ENCODE data around the gene STX7.

The STX7 gene

DNA sequence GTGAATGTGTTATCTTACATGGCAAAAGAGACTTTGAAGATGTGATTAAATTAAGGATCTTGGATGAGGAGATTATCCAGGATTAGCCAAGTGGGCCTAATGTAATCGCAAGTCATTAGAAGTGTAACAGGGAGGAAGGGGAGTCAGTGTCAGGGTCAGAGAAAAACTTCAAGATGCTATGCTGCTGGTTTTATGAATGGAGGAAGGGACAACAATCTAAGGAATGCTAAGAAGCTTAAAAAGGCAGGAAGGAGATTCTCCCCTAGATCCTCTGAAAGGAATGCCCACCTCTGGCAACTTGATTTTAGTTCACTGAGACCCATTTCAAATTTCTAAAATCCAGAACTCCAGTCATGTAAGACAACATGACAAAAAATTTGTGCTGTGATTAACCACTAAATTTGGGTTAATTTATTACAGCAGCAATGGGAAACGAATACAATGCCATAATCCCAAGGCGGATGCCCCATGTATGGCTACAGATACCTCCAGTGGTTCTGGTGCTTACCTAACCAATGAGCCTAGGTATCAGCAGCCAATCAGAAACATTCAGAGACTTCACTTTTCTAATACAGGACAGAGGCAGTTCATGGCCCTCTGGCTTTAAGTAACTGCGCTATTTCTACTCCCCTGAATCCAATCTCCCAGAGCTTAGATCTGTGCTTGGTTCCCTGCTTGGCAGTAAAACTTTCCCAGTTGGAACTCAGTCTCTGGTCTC, 36.0 kb upstream of the STX7 start:
- no CpG with 5 or more reads among the region's 4 CpGs for WGBS (ENCODE audit: extremely low coverage, insufficient coverage, insufficient read length)
- no peaks in the 10 kb centered on the region for H3K79me2 ChIP-seq (ENCODE audit: control insufficient read depth, insufficient read depth, low read length, poor library complexity)
- no peak overlapping the region for H2BK5ac ChIP-seq (ENCODE audit: low read depth, low read length, poor library complexity)
- H3K4me1 ChIP-seq (ENCODE audit: control insufficient read depth in 1 of 2, insufficient read depth in 2 of 2, low read length in 2 of 2), result no peaks in the 10 kb centered on the region
- no peak overlapping the region for H3K27ac ChIP-seq (ENCODE audit: low read depth, low read length)
- H3K9ac ChIP-seq (ENCODE audit: low read length), result no peak overlapping the region
- no peak overlapping the region for H3K23ac ChIP-seq (ENCODE audit: low read length)
- no peak overlapping the region for H3K4me2 ChIP-seq (ENCODE audit: low read length)
- no peak for DNase-seq
- no peak overlapping the region for H2AK5ac ChIP-seq (ENCODE audit: low read length)
- no peak overlapping the region for H2BK120ac ChIP-seq (ENCODE audit: insufficient read depth, low read length, poor library complexity)
- H3K4me3 ChIP-seq (ENCODE audit: low read depth, low read length), result no peak overlapping the region
- H3K9me3 ChIP-seq (ENCODE audit: insufficient read depth, low read depth, low read length), result no peaks in the 10 kb centered on the region
- no peak overlapping the region for H3K14ac ChIP-seq (ENCODE audit: low read length)
- H3K4ac ChIP-seq (ENCODE audit: low read depth, low read length), result no peak overlapping the region
- no peaks in the 10 kb centered on the region for H3K27me3 ChIP-seq (ENCODE audit: insufficient read depth, low read length)
- H3K18ac ChIP-seq (ENCODE audit: low read length), result no peak overlapping the region
- no peaks in the 10 kb centered on the region for H3K36me3 ChIP-seq (ENCODE audit: control insufficient read depth in 1 of 2, insufficient read depth in 2 of 2, low read length in 2 of 2)
- no peak overlapping the region for H2BK12ac ChIP-seq (ENCODE audit: low read length)
- H4K91ac ChIP-seq (ENCODE audit: low read depth, low read length), result no peak overlapping the region
- H4K12ac ChIP-seq (ENCODE audit: low read depth, low read length), result no peak overlapping the region
- no peak overlapping the region for H2AFZ ChIP-seq (ENCODE audit: insufficient read depth, low read length, poor library complexity)
- no peaks in the 10 kb centered on the region for H3K79me1 ChIP-seq (ENCODE audit: low read length)
- H4K8ac ChIP-seq (ENCODE audit: low read depth, low read length), result no peak overlapping the region

DNA sequence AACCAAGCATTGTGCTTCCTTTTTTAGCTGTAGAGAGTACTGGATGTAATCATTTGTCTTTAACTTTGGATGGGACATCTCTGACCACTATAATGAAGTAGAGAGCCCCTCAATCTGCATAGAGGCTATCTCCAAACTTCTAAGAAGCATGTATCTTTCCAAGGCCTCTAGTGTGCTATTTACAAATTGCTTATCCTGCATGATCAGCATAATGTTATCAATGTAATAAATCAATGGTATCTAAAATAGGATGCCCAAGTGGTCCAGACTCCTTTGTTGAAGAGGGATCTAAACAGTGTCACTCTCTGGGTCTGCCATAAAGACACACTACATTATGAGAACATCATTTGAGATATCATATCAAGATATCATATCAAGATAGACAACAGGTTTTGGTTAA, 31.9 kb upstream of the STX7 start:
- Histone ChIP-seq H2BK120ac (ENCODE audit: insufficient read depth, low read length, poor library complexity) (no peak overlapping the region), H3K4me2 (ENCODE audit: low read length) (no peak overlapping the region), H2AFZ (ENCODE audit: insufficient read depth, low read length, poor library complexity) (no peak overlapping the region), H3K27me3 (ENCODE audit: insufficient read depth, low read length) (no peaks in the 10 kb centered on the region), H2BK12ac (ENCODE audit: low read length) (no peak overlapping the region), H2BK5ac (ENCODE audit: low read depth, low read length, poor library complexity) (no peak overlapping the region), H3K36me3 (ENCODE audit: control insufficient read depth in 1 of 2, insufficient read depth in 2 of 2, low read length in 2 of 2) (no peaks in the 10 kb centered on the region), H3K9ac (ENCODE audit: low read length) (no peak overlapping the region), H3K9me3 (ENCODE audit: insufficient read depth, low read depth, low read length) (no peaks in the 10 kb centered on the region), H4K12ac (ENCODE audit: low read depth, low read length) (no peak overlapping the region), H3K4me3 (ENCODE audit: low read depth, low read length) (no peak overlapping the region), H3K79me1 (ENCODE audit: low read length) (no peaks in the 10 kb centered on the region), H3K4me1 (ENCODE audit: control insufficient read depth in 1 of 2, insufficient read depth in 2 of 2, low read length in 2 of 2) (no peaks in the 10 kb centered on the region), H3K14ac (ENCODE audit: low read length) (no peak overlapping the region), H3K4ac (ENCODE audit: low read depth, low read length) (no peak overlapping the region), H3K18ac (ENCODE audit: low read length) (no peak overlapping the region), H4K8ac (ENCODE audit: low read depth, low read length) (no peak overlapping the region), H3K79me2 (ENCODE audit: control insufficient read depth, insufficient read depth, low read length, poor library complexity) (no peaks in the 10 kb centered on the region), H4K91ac (ENCODE audit: low read depth, low read length) (no peak overlapping the region), H2AK5ac (ENCODE audit: low read length) (no peak overlapping the region), H3K27ac (ENCODE audit: low read depth, low read length) (no peak overlapping the region), H3K23ac (ENCODE audit: low read length) (no peak overlapping the region)
- no peak for DNase-seq

DNA sequence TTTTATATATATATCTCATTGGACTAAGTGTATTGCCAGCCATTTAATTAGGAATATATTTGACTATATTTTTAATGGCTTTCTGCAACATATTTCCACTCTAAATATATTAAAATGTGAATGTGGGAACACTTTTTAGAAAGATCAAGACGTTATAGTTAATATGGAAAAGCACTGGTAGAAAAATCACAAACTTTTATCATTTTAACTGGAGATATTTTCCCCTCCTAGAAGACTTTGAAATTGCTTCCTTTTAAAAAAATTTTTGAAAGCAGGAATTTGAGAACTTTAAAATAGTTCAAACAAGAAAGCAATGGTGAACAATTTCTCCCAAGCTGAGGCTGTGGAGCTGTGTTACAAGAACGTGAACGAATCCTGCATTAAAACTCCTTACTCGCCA, 25.1 kb upstream of the STX7 start, which contains the start of gene TAAR9:
Gene TAAR9 (plus strand): TSS at position 301 of the 400 bp plus-strand sequence. CDS start 13 bp downstream, at position 314.
- H3K4me2 ChIP-seq (ENCODE audit: low read length), result no peak within 1 kb of the TSS
- H3K14ac ChIP-seq (ENCODE audit: low read length), result no peak within 1 kb of the TSS
- no peak within 1 kb of the TSS for H2AFZ ChIP-seq (ENCODE audit: insufficient read depth, low read length, poor library complexity)
- no peaks in the 10 kb centered on the region for H3K4me1 ChIP-seq (ENCODE audit: control insufficient read depth in 1 of 2, insufficient read depth in 2 of 2, low read length in 2 of 2)
- H2BK120ac ChIP-seq (ENCODE audit: insufficient read depth, low read length, poor library complexity), result no peak within 1 kb of the TSS
- H4K12ac ChIP-seq (ENCODE audit: low read depth, low read length), result no peak within 1 kb of the TSS
- no peak within 1 kb of the TSS for H3K18ac ChIP-seq (ENCODE audit: low read length)
- H3K79me2 ChIP-seq (ENCODE audit: control insufficient read depth, insufficient read depth, low read length, poor library complexity), result no peaks in the 10 kb centered on the region
- H3K4ac ChIP-seq (ENCODE audit: low read depth, low read length), result no peak within 1 kb of the TSS
- no peak within 1 kb of the TSS for H3K23ac ChIP-seq (ENCODE audit: low read length)
- no peaks in the 10 kb centered on the region for H3K79me1 ChIP-seq (ENCODE audit: low read length)
- H3K9ac ChIP-seq (ENCODE audit: low read length), result no peak within 1 kb of the TSS
- H3K36me3 ChIP-seq (ENCODE audit: control insufficient read depth in 1 of 2, insufficient read depth in 2 of 2, low read length in 2 of 2), result no peaks in the 10 kb centered on the region
- no peak within 1 kb of the TSS for H2BK12ac ChIP-seq (ENCODE audit: low read length)
- no CpG with 5 or more reads among the region's 4 CpGs for WGBS (ENCODE audit: extremely low coverage, insufficient coverage, insufficient read length)
- no peak within 1 kb of the TSS for H4K8ac ChIP-seq (ENCODE audit: low read depth, low read length)
- no peaks in the 10 kb centered on the region for H3K27me3 ChIP-seq (ENCODE audit: insufficient read depth, low read length)
- no peak within 1 kb of the TSS for H3K4me3 ChIP-seq (ENCODE audit: low read depth, low read length)
- H4K91ac ChIP-seq (ENCODE audit: low read depth, low read length), result no peak within 1 kb of the TSS
- no peak for DNase-seq
- no peaks in the 10 kb centered on the region for H3K9me3 ChIP-seq (ENCODE audit: insufficient read depth, low read depth, low read length)
- no peak within 1 kb of the TSS for H3K27ac ChIP-seq (ENCODE audit: low read depth, low read length)
- H2AK5ac ChIP-seq (ENCODE audit: low read length), result no peak within 1 kb of the TSS
- H2BK5ac ChIP-seq (ENCODE audit: low read depth, low read length, poor library complexity), result no peak within 1 kb of the TSS

GRCh38 chr6:132537145-132537544, 24.2 kb upstream of the STX7 start:
- Histone ChIP-seq H3K4me3 (ENCODE audit: low read depth, low read length) (no peak overlapping the region), H3K4ac (ENCODE audit: low read depth, low read length) (no peak overlapping the region), H3K36me3 (ENCODE audit: control insufficient read depth in 1 of 2, insufficient read depth in 2 of 2, low read length in 2 of 2) (no peaks in the 10 kb centered on the region), H3K4me1 (ENCODE audit: control insufficient read depth in 1 of 2, insufficient read depth in 2 of 2, low read length in 2 of 2) (no peaks in the 10 kb centered on the region), H2BK5ac (ENCODE audit: low read depth, low read length, poor library complexity) (no peak overlapping the region), H3K14ac (ENCODE audit: low read length) (no peak overlapping the region), H2AFZ (ENCODE audit: insufficient read depth, low read length, poor library complexity) (no peak overlapping the region), H4K91ac (ENCODE audit: low read depth, low read length) (no peak overlapping the region), H3K27ac (ENCODE audit: low read depth, low read length) (no peak overlapping the region), H3K18ac (ENCODE audit: low read length) (no peak overlapping the region), H3K79me2 (ENCODE audit: control insufficient read depth, insufficient read depth, low read length, poor library complexity) (no peaks in the 10 kb centered on the region), H3K4me2 (ENCODE audit: low read length) (no peak overlapping the region), H4K12ac (ENCODE audit: low read depth, low read length) (no peak overlapping the region), H2BK120ac (ENCODE audit: insufficient read depth, low read length, poor library complexity) (no peak overlapping the region), H4K8ac (ENCODE audit: low read depth, low read length) (no peak overlapping the region), H2BK12ac (ENCODE audit: low read length) (no peak overlapping the region), H3K9me3 (ENCODE audit: insufficient read depth, low read depth, low read length) (no peaks in the 10 kb centered on the region), H3K27me3 (ENCODE audit: insufficient read depth, low read length) (no peaks in the 10 kb centered on the region), H2AK5ac (ENCODE audit: low read length) (no peak overlapping the region), H3K9ac (ENCODE audit: low read length) (no peak overlapping the region), H3K79me1 (ENCODE audit: low read length) (no peaks in the 10 kb centered on the region), H3K23ac (ENCODE audit: low read length) (no peak overlapping the region)
- no peak for DNase-seq
- WGBS (ENCODE audit: extremely low coverage, insufficient coverage, insufficient read length), result no CpG with 5 or more reads among the region's 3 CpGs

Data from trophoblast cell (in vitro differentiated cells and primary cell).